ENCODE measurements around the gene RNF181.
A peak's percentile ranks its signal among the peaks of the same experiment; 100 is the strongest.
"Not testable (repeated sequence)": the region's sequence is repeated elsewhere in the genome, so short reads cannot be mapped to it uniquely, and the experiment has no call there.

RNF181 gene

GRCh38 chr2:85596486-85597143 is 1.1 kb downstream of the RNF181 start:
- DNase-seq = no peak

- no peak for DNase-seq
These were observed 1.7 kb downstream of the RNF181 start for GRCh38 chr2:85597241-85597640.

- DNase-seq = no peak
These were observed 3.2 kb downstream of the RNF181 start for GRCh38 chr2:85598594-85599340.

GRCh38 chr2:85599468-85600234 is 4.1 kb downstream of the RNF181 start:
- no peak for DNase-seq

- DNase-seq = no peak
These were observed 4.7 kb downstream of the RNF181 start for GRCh38 chr2:85600235-85600575.

GRCh38 chr2:85600951-85601770 is 5.6 kb downstream of the RNF181 start:
- DNase-seq = no peak

GRCh38 chr2:85601771-85602475 is 6.4 kb downstream of the RNF181 start:
- no peak for DNase-seq

GRCh38 chr2:85602476-85603234 is 7.1 kb downstream of the RNF181 start, which contains the start of gene TMEM150A:
TSS of gene TMEM150A (minus strand) at chr2:85602698. CDS start at chr2:85601948, 750 bp downstream.
- peak; percentile 72 for DNase-seq

- DNase-seq = not testable (repeated sequence)
These were observed 8.5 kb downstream of the RNF181 start for GRCh38 chr2:85604133-85604444.

GRCh38 chr2:85604568-85605339 is 9.2 kb downstream of the RNF181 start:
- no peak for DNase-seq

- DNase-seq = no peak
These were observed 10.0 kb downstream of the RNF181 start for GRCh38 chr2:85605406-85606115.

- DNase-seq = no peak
These were observed 10.5 kb downstream of the RNF181 start for GRCh38 chr2:85606116-85606455.

GRCh38 chr2:85607268-85608215 is 12.0 kb downstream of the RNF181 start:
- no peak for DNase-seq

- DNase-seq = no peak
These were observed 15.7 kb downstream of the RNF181 start for GRCh38 chr2:85611217-85611704.

GRCh38 chr2:85611705-85612587 is 16.4 kb downstream of the RNF181 start, which contains the start of gene C2orf68:
TSS of gene C2orf68 (minus strand) at chr2:85612066. CDS start at chr2:85611984, 82 bp downstream.
- DNase-seq = peak; percentile 65

GRCh38 chr2:85613717-85614515 is 18.4 kb downstream of the RNF181 start:
- DNase-seq = no peak

GRCh38 chr2:85614757-85615156 is 19.2 kb downstream of the RNF181 start:
- DNase-seq = not testable (repeated sequence)
